HepG2 (cell line): ENCODE measurements around the gene LITAFD. TPM values are rescaled to one million over a fixed set of nuclear protein-coding genes. Genes with fewer than 3 reads are reported as not detected.

Experiments
- ATRX ChIP-seq: sonication (generic); formaldehyde crosslinking; IDR thresholded peaks from 2 replicates; pipeline ENCODE4 v1.4.0; 2020; ENCODE audit warnings: missing genetic modification reagents, borderline replicate concordance
- CENPT ChIP-seq: sonication (generic); formaldehyde crosslinking; IDR thresholded peaks from 2 replicates; pipeline ENCODE4 v1.8.0; 2022; ENCODE audit warnings: low read depth, mild to moderate bottlenecking, moderate library complexity, missing genetic modification reagents
- HDAC2 ChIP-seq: sonication (generic); formaldehyde crosslinking; IDR thresholded peaks from 2 replicates; pipeline ENCODE4 v1.4.0; 2020; ENCODE audit warnings: missing genetic modification reagents
- HDAC6 ChIP-seq: fragments of 200-600 bp; sonication (generic); IDR thresholded peaks from 2 replicates; pipeline ENCODE4 v1.7.0; 2017; ENCODE audit warnings: mild to moderate bottlenecking, antibody characterized with exemption, low read length, low read depth
- IRX3 ChIP-seq: sonication (generic); formaldehyde crosslinking; IDR thresholded peaks from 2 replicates; pipeline ENCODE4 v1.8.1; 2023; ENCODE audit warnings: mild to moderate bottlenecking, low read depth, missing genetic modification reagents, borderline replicate concordance
- KMT2B ChIP-seq: IDR thresholded peaks from 2 replicates; pipeline ENCODE4 v1.6.1; 2016; ENCODE audit warnings: missing genetic modification reagents, missing compliant biosample characterization
- MAF1 ChIP-seq: sonication (generic); formaldehyde crosslinking; IDR thresholded peaks from 2 replicates; pipeline ENCODE4 v1.5.0; 2020; ENCODE audit warnings: missing genetic modification reagents, borderline replicate concordance
- PHB2 ChIP-seq: fragments of 450-650 bp; IDR thresholded peaks from 2 replicates; pipeline ENCODE4 v1.6.1; 2018; ENCODE audit not compliant: partially characterized antibody
- PHF21A ChIP-seq: sonication (generic); formaldehyde crosslinking; IDR thresholded peaks from 2 replicates; pipeline ENCODE4 v1.5.0; 2020; ENCODE audit warnings: mild to moderate bottlenecking, missing genetic modification reagents
- POLR2AphosphoS2 ChIP-seq: IDR thresholded peaks from 2 replicates; pipeline ENCODE4 v1.6.1; 2011; ENCODE audit warnings: low read depth, low read length, improper control_type of control experiment
- STAG1 ChIP-seq: sonication (generic); formaldehyde crosslinking; IDR thresholded peaks from 2 replicates; pipeline ENCODE4 v1.4.0; 2020; ENCODE audit warnings: missing genetic modification reagents
- ZNF501 ChIP-seq: sonication (generic); formaldehyde crosslinking; IDR thresholded peaks from 2 replicates; pipeline ENCODE4 v1.5.1; 2020; ENCODE audit warnings: mild to moderate bottlenecking, moderate library complexity, missing genetic modification reagents
- ZNF619 ChIP-seq: sonication (generic); formaldehyde crosslinking; IDR thresholded peaks from 2 replicates; pipeline ENCODE4 v1.4.0; 2020; ENCODE audit warnings: mild to moderate bottlenecking, missing genetic modification reagents
- ZNF772 ChIP-seq: sonication (generic); formaldehyde crosslinking; IDR thresholded peaks from 2 replicates; pipeline ENCODE4 v1.5.0; 2020; ENCODE audit warnings: mild to moderate bottlenecking, missing genetic modification reagents
- ZNF788 ChIP-seq: sonication (generic); formaldehyde crosslinking; IDR thresholded peaks from 2 replicates; pipeline ENCODE4 v1.5.0; 2020; ENCODE audit warnings: mild to moderate bottlenecking, missing genetic modification reagents, borderline replicate concordance
- ZNF878 ChIP-seq: sonication (generic); formaldehyde crosslinking; IDR thresholded peaks from 2 replicates; pipeline ENCODE4 v1.8.1; 2023; ENCODE audit warnings: mild to moderate bottlenecking, missing genetic modification reagents, moderate library complexity
- ZSCAN29 ChIP-seq: sonication (generic); formaldehyde crosslinking; conservative IDR thresholded peaks from 2 replicates; pipeline ENCODE4 v1.4.0; 2020; ENCODE audit warnings: mild to moderate bottlenecking, missing genetic modification reagents
- polyA plus RNA-seq, 8 experiments: library from polyadenylated mRNA; depleted of rRNA in 3 of 8; stranded (reverse) in 7 of 8; unstranded in 1 of 8; fragments of >200 nt; fragmentation: Illumina TruSeq in 4 of 8; extraction: Trizol in 4 of 8; gene quantifications; 2 replicates each; pipeline versions ENCODE4 v1.2.1 to v1.2.3, GENCODE V29; 2011 to 2016; ENCODE audit warnings: low read depth in 4 of 8, missing spikeins in 1 of 8, mixed read lengths in 1 of 8; ENCODE audit not compliant: insufficient read depth in 1 of 8
- total RNA-seq, 5 experiments: library from RNA; depleted of rRNA; stranded (reverse); fragments of >200 nt; fragmentation: Illumina TruSeq; extraction: Trizol; gene quantifications; 2 replicates each; pipeline ENCODE4 v1.2.3, GENCODE V29; 2016; ENCODE audit warnings: low read depth in 1 of 5
- TF ChIP-seq, protein P1 (sequence below): sonication (generic); formaldehyde crosslinking; IDR thresholded peaks from 2 replicates; pipeline ENCODE4 v1.5.1; 2020; ENCODE audit warnings: mild to moderate bottlenecking, moderate library complexity, missing genetic modification reagents
- TF ChIP-seq, protein P2 (sequence below): sonication (generic); formaldehyde crosslinking; IDR thresholded peaks from 2 replicates; pipeline ENCODE4 v1.4.0; 2020; ENCODE audit warnings: mild to moderate bottlenecking, missing genetic modification reagents
- TF ChIP-seq, protein P3 (sequence below): sonication (generic); formaldehyde crosslinking; IDR thresholded peaks from 2 replicates; pipeline ENCODE4 v1.5.0; 2020; ENCODE audit warnings: mild to moderate bottlenecking, missing genetic modification reagents, borderline replicate concordance

LITAFD gene
- total and polyA plus RNA-seq, 2 of the 13 experiments (the other 11 are each of a cell fraction or from before 2014, with no cell fraction given), result not detected

DNA sequence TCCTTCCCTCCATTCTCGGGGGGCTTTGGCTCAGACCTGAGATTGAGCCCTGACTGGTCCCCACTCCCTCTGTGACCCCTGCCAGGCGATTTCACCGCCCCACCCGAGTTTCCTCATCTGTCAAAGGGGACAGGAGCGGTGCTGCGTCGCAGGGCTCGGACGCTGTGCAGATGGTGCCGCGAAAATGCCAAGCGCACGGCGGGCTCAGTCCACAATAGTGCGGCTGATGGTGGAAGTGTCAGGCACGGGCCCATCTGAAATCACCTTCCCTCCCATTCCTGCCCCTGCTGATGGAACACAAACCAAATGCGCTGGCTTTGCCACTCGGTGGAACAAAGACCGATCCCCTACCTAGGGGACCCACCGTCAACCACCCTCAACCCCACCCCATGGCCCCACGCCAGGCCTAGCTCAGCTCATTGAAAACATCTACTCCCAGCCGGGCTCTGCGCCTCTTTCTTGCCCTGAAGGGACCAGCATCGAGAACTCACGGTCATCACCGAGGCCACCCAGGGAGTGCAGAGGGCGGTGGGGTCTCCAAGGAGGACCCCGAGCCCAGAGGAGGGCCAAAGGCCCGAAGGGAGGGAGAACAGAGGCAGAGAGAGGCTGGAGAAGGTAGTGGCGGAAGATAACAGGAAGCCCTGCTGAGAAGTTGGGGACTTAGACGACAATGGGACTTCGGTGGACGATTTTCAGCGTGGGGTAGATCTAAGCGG lies 14.8 kb upstream of the LITAFD start (continued):
- TF ChIP-seq, protein P1, sequence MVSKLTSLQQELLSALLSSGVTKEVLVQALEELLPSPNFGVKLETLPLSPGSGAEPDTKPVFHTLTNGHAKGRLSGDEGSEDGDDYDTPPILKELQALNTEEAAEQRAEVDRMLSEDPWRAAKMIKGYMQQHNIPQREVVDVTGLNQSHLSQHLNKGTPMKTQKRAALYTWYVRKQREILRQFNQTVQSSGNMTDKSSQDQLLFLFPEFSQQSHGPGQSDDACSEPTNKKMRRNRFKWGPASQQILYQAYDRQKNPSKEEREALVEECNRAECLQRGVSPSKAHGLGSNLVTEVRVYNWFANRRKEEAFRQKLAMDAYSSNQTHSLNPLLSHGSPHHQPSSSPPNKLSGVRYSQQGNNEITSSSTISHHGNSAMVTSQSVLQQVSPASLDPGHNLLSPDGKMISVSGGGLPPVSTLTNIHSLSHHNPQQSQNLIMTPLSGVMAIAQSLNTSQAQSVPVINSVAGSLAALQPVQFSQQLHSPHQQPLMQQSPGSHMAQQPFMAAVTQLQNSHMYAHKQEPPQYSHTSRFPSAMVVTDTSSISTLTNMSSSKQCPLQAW (CRISPR knock-in tag), result peak; percentile 60
- TF ChIP-seq ZNF788 (CRISPR knock-in tag), result 0 out of 2 replicates have a peak, but pooled peaks have one; percentile 49
- 0 out of 2 replicates have a peak, but pooled peaks have one; percentile 75 for TF ChIP-seq HDAC6
- no peak for TF ChIP-seq ATRX
- peak; percentile 88 for TF ChIP-seq ZNF501 (CRISPR knock-in tag)
- TF ChIP-seq, protein P2, sequence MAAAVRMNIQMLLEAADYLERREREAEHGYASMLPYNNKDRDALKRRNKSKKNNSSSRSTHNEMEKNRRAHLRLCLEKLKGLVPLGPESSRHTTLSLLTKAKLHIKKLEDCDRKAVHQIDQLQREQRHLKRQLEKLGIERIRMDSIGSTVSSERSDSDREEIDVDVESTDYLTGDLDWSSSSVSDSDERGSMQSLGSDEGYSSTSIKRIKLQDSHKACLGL, result no peak
- no peak; the same call in 1 of the 2 replicates for TF ChIP-seq POLR2AphosphoS2
- peak; percentile 78; the same call in 1 of the 2 replicates for TF ChIP-seq ZSCAN29 (CRISPR knock-in tag)
- TF ChIP-seq IRX3 (CRISPR knock-in tag), result no peak
- TF ChIP-seq CENPT (CRISPR knock-in tag), result no peak
- no peak for TF ChIP-seq MAF1 (CRISPR knock-in tag)
- no peak for TF ChIP-seq ZNF878 (CRISPR knock-in tag)
- peak; percentile 63; the same call in 1 of the 2 replicates for TF ChIP-seq PHF21A (CRISPR knock-in tag)
- TF ChIP-seq PHB2, result no peak
- peak; percentile 8; the same call in 1 of the 2 replicates for TF ChIP-seq STAG1 (CRISPR knock-in tag)
- peak; percentile 47; the same call in 1 of the 2 replicates for TF ChIP-seq ZNF772 (CRISPR knock-in tag)
- TF ChIP-seq HDAC2 (CRISPR knock-in tag), result no peak
- no peak for TF ChIP-seq ZNF619 (CRISPR knock-in tag)
- TF ChIP-seq, protein P3, sequence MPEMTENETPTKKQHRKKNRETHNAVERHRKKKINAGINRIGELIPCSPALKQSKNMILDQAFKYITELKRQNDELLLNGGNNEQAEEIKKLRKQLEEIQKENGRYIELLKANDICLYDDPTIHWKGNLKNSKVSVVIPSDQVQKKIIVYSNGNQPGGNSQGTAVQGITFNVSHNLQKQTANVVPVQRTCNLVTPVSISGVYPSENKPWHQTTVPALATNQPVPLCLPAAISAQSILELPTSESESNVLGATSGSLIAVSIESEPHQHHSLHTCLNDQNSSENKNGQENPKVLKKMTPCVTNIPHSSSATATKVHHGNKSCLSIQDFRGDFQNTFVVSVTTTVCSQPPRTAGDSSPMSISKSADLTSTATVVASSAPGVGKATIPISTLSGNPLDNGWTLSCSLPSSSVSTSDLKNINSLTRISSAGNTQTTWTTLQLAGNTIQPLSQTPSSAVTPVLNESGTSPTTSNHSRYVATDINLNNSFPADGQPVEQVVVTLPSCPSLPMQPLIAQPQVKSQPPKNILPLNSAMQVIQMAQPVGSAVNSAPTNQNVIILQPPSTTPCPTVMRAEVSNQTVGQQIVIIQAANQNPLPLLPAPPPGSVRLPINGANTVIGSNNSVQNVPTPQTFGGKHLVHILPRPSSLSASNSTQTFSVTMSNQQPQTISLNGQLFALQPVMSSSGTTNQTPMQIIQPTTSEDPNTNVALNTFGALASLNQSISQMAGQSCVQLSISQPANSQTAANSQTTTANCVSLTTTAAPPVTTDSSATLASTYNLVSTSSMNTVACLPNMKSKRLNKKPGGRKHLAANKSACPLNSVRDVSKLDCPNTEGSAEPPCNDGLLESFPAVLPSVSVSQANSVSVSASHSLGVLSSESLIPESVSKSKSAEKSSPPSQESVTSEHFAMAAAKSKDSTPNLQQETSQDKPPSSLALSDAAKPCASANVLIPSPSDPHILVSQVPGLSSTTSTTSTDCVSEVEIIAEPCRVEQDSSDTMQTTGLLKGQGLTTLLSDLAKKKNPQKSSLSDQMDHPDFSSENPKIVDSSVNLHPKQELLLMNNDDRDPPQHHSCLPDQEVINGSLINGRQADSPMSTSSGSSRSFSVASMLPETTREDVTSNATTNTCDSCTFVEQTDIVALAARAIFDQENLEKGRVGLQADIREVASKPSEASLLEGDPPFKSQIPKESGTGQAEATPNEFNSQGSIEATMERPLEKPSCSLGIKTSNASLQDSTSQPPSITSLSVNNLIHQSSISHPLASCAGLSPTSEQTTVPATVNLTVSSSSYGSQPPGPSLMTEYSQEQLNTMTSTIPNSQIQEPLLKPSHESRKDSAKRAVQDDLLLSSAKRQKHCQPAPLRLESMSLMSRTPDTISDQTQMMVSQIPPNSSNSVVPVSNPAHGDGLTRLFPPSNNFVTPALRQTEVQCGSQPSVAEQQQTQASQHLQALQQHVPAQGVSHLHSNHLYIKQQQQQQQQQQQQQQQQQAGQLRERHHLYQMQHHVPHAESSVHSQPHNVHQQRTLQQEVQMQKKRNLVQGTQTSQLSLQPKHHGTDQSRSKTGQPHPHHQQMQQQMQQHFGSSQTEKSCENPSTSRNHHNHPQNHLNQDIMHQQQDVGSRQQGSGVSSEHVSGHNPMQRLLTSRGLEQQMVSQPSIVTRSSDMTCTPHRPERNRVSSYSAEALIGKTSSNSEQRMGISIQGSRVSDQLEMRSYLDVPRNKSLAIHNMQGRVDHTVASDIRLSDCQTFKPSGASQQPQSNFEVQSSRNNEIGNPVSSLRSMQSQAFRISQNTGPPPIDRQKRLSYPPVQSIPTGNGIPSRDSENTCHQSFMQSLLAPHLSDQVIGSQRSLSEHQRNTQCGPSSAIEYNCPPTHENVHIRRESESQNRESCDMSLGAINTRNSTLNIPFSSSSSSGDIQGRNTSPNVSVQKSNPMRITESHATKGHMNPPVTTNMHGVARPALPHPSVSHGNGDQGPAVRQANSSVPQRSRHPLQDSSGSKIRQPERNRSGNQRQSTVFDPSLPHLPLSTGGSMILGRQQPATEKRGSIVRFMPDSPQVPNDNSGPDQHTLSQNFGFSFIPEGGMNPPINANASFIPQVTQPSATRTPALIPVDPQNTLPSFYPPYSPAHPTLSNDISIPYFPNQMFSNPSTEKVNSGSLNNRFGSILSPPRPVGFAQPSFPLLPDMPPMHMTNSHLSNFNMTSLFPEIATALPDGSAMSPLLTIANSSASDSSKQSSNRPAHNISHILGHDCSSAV (CRISPR knock-in tag), result no peak
- 0 out of 2 replicates have a peak, but pooled peaks have one; percentile 4 for TF ChIP-seq KMT2B (CRISPR knock-in tag)
